ENCODE data around the gene FAM219B.
A peak's percentile ranks its signal among the peaks of the same experiment; 100 is the strongest.

The FAM219B gene

GRCh38 chr15:74892931-74893330 is 13.7 kb downstream of the FAM219B start:
- H3K9me3 ChIP-seq: no peaks in the 10 kb centered on the region
- H3K27ac ChIP-seq: no peak overlapping the region
- peaks cover 32% of the 10 kb centered on the region for H3K36me3 ChIP-seq
- TF ChIP-seq CTCF (IDR thresholded peaks at IDR 0.05): no peak
- peaks cover 21% of the 10 kb centered on the region in 2 experiments for H3K4me1 ChIP-seq (ENCODE audit: control insufficient read depth in 1 of 2, insufficient read depth in 1 of 2, low read depth in 1 of 2, low read length in 1 of 2)
- H3K27me3 ChIP-seq: no peaks in the 10 kb centered on the region
- H3K4me3 ChIP-seq (ENCODE audit: low read depth in 1 of 2, low read length in 1 of 2): no peak overlapping the region

GRCh38 chr15:74892313-74892712 is 14.3 kb downstream of the FAM219B start:
- no peak for TF ChIP-seq CTCF (IDR thresholded peaks at IDR 0.05)
- H3K9me3 ChIP-seq: no peaks in the 10 kb centered on the region
- H3K4me1 ChIP-seq (ENCODE audit: control insufficient read depth in 1 of 2, insufficient read depth in 1 of 2, low read depth in 1 of 2, low read length in 1 of 2): peaks cover 21% of the 10 kb centered on the region in 2 experiments
- no peak overlapping the region for H3K4me3 ChIP-seq (ENCODE audit: low read depth in 1 of 2, low read length in 1 of 2)
- peaks cover 26% of the 10 kb centered on the region for H3K36me3 ChIP-seq
- H3K27ac ChIP-seq: no peak overlapping the region
- H3K27me3 ChIP-seq: no peaks in the 10 kb centered on the region

GRCh38 chr15:74891469-74891868 is 15.2 kb downstream of the FAM219B start:
- Histone ChIP-seq H3K27me3 (no peaks in the 10 kb centered on the region), H3K4me3 (ENCODE audit: low read depth in 1 of 2, low read length in 1 of 2) (no peak overlapping the region), H3K27ac (no peak overlapping the region), H3K36me3 (peaks cover 17% of the 10 kb centered on the region), H3K9me3 (no peaks in the 10 kb centered on the region), H3K4me1 (ENCODE audit: control insufficient read depth in 1 of 2, insufficient read depth in 1 of 2, low read depth in 1 of 2, low read length in 1 of 2) (peaks cover 21% of the 10 kb centered on the region in 2 experiments)
- TF ChIP-seq CTCF (IDR thresholded peaks at IDR 0.05): no peak

GRCh38 chr15:74890665-74890960 is 16.0 kb downstream of the FAM219B start:
- TF ChIP-seq CTCF (IDR thresholded peaks at IDR 0.05): no peak
- Histone ChIP-seq H3K9me3 (no peaks in the 10 kb centered on the region), H3K4me3 (ENCODE audit: low read depth in 1 of 2, low read length in 1 of 2) (peak overlapping the region in 1 of 2 experiments; percentile 95), H3K27ac (no peak overlapping the region), H3K36me3 (peaks cover 10% of the 10 kb centered on the region), H3K4me1 (ENCODE audit: control insufficient read depth in 1 of 2, insufficient read depth in 1 of 2, low read depth in 1 of 2, low read length in 1 of 2) (peaks cover 21% of the 10 kb centered on the region in 2 experiments), H3K27me3 (no peaks in the 10 kb centered on the region)

GRCh38 chr15:74889883-74890664 is 16.6 kb downstream of the FAM219B start, which contains the start of gene MPI:
Gene MPI (plus strand): TSS chr15:74890042. CDS start chr15:74890074, 32 bp downstream.
- no peaks in the 10 kb centered on the region for H3K9me3 ChIP-seq
- peak within 1 kb of the TSS; percentile 35 for H3K27ac ChIP-seq
- no peaks in the 10 kb centered on the region for H3K27me3 ChIP-seq
- H3K36me3 ChIP-seq: peaks cover 10% of the 10 kb centered on the region
- H3K4me3 ChIP-seq (ENCODE audit: low read depth in 1 of 2, low read length in 1 of 2): peak within 1 kb of the TSS; percentile 69 to 95
- H3K4me1 ChIP-seq (ENCODE audit: control insufficient read depth in 1 of 2, insufficient read depth in 1 of 2, low read depth in 1 of 2, low read length in 1 of 2): peaks cover 21% of the 10 kb centered on the region in 2 experiments
- no peak for TF ChIP-seq CTCF (IDR thresholded peaks at IDR 0.05)

Data from neutrophil (primary cell).